GM12872 (cell line): Measurements from ENCODE around the gene DZIP1.

Experiments used
- CTCF ChIP-seq: IDR thresholded peaks from 3 replicates; pipeline ENCODE4 v1.5.1; 2011; ENCODE audit warnings: low read depth, mild to moderate bottlenecking, low read length, moderate library complexity; ENCODE audit not compliant: insufficient read depth

DZIP1 gene

GRCh38 chr13:95623141-95623540, 21.4 kb downstream of the DZIP1 start:
- no peak for TF ChIP-seq CTCF

- no peak for TF ChIP-seq CTCF
Observed at GRCh38 chr13:95620825-95621498, 23.5 kb downstream of the DZIP1 start.

GRCh38 chr13:95620030-95620824, 24.3 kb downstream of the DZIP1 start:
- TF ChIP-seq CTCF = no peak

- no peak for TF ChIP-seq CTCF
Observed at GRCh38 chr13:95615539-95615938, 29.0 kb downstream of the DZIP1 start.

GRCh38 chr13:95614641-95615245, 29.8 kb downstream of the DZIP1 start:
- TF ChIP-seq CTCF = no peak

- no peak for TF ChIP-seq CTCF
Observed at GRCh38 chr13:95608640-95609323, 35.7 kb downstream of the DZIP1 start.

GRCh38 chr13:95607366-95607765, 37.1 kb downstream of the DZIP1 start:
- no peak for TF ChIP-seq CTCF
